ENCODE measurements around the gene MOK.

DNA sequence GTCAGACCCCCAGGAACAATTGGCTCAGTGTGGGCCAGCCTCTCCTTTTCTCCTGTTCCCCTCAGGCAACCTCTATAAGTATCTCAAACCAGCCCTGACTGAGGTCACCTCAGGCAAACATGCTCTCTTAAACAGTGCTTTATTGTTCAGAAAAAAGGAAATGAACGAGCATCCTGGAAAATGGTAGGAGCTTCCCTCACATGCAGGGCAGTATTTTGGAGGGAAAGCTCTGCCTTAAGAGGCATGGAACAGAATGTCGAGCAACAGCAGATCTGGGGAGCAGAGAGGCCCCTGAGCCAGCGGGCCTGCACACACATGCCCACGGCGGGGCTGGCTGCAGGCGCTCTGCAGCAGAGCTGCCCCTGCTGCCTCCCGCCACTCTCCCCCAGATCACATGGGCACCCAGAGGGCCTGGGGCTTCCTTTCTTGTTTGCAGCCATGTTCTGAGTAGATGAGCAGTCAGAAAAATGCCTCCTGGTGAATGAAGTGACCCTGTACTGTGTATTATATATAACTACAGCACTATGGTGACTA, 42.0 kb downstream of the MOK start:
- TF ChIP-seq, protein P1, sequence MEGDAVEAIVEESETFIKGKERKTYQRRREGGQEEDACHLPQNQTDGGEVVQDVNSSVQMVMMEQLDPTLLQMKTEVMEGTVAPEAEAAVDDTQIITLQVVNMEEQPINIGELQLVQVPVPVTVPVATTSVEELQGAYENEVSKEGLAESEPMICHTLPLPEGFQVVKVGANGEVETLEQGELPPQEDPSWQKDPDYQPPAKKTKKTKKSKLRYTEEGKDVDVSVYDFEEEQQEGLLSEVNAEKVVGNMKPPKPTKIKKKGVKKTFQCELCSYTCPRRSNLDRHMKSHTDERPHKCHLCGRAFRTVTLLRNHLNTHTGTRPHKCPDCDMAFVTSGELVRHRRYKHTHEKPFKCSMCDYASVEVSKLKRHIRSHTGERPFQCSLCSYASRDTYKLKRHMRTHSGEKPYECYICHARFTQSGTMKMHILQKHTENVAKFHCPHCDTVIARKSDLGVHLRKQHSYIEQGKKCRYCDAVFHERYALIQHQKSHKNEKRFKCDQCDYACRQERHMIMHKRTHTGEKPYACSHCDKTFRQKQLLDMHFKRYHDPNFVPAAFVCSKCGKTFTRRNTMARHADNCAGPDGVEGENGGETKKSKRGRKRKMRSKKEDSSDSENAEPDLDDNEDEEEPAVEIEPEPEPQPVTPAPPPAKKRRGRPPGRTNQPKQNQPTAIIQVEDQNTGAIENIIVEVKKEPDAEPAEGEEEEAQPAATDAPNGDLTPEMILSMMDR (IDR thresholded peaks at IDR 0.05) = no peak
- TF ChIP-seq POLR2A (IDR thresholded peaks at IDR 0.05) = no peak
